Stomach (tissue), 9 donors: ENCODE results near the gene NAV2. TPM values are rescaled to one million over a fixed set of nuclear protein-coding genes. Genes with fewer than 3 reads are reported as not detected.
A peak's percentile ranks its signal among the peaks of the same experiment; 100 is the strongest.

Experiments used
- DNase-seq, 2 donors: peaks; one replicate each; pipeline versions ENCODE4 v3.0.0 to v3.0.0-alpha.2; 2013 to 2019
- H3K27ac ChIP-seq, 5 donors: fragments of 200-600 bp in 4 of 5; sonication (generic) in 4 of 5; one replicate each; pipeline ENCODE4 v1.5.1; 2013 to 2019; ENCODE audit warnings: mild to moderate bottlenecking in 1 of 5, moderate library complexity in 1 of 5
- H3K27me3 ChIP-seq, 3 donors: fragments of 200-600 bp; sonication (generic); one replicate each; pipeline ENCODE4 v1.5.1; 2017 to 2019; ENCODE audit warnings: mixed run types in 1 of 3
- H3K36me3 ChIP-seq, 4 donors: fragments of 200-600 bp; sonication (generic); 1 replicate in 3 of 4; 2 replicates in 1 of 4; pipeline ENCODE4 v1.5.1; 2016 to 2019
- H3K4me1 ChIP-seq, 4 donors: fragments of 200-600 bp; sonication (generic); one replicate each; pipeline ENCODE4 v1.5.1; 2016 to 2019
- H3K4me3 ChIP-seq, 4 donors: fragments of 200-600 bp; sonication (generic) in 3 of 4; one replicate each; pipeline ENCODE4 v1.5.1; 2016 to 2019; ENCODE audit warnings: mild to moderate bottlenecking in 1 of 4
- H3K9me3 ChIP-seq, 4 donors: fragments of 200-600 bp; sonication (generic); one replicate each; pipeline ENCODE4 v1.5.1; 2016 to 2019
- CTCF ChIP-seq, 7 experiments: fragments of 450-650 bp in 4 of 7; fragments of 200-600 bp in 3 of 7; sonication (generic) in 3 of 7; IDR thresholded peaks; one replicate each; pipeline ENCODE4 v1.5.1; 2016 to 2019; ENCODE audit warnings: antibody characterized with exemption in 7 of 7, control low read depth in 2 of 7, mild to moderate bottlenecking in 1 of 7
- EP300 ChIP-seq: sonication (generic); formaldehyde crosslinking; IDR thresholded peaks from one replicate; pipeline ENCODE4 v1.6.1; 2017; ENCODE audit warnings: antibody characterized with exemption
- POLR2A ChIP-seq, 4 donors: fragments of 450-650 bp; IDR thresholded peaks; one replicate each; pipeline ENCODE4 v1.6.1; 2016; ENCODE audit warnings: antibody characterized with exemption in 4 of 4, control low read depth in 2 of 4, mild to moderate bottlenecking in 1 of 4, moderate library complexity in 1 of 4
- POLR2AphosphoS5 ChIP-seq, 3 donors: sonication (generic); formaldehyde crosslinking; IDR thresholded peaks; one replicate each; pipeline ENCODE4 v1.6.1; 2016; ENCODE audit warnings: antibody characterized with exemption in 3 of 3
- WGBS, 5 donors: extraction: QIAGEN DNeasy Blood & Tissue Kit in 3 of 5; methylation state at CpG; one replicate each; pipeline versions ENCODE4 v1.1.5 to v1.1.7; 2013 to 2018; 5-methylcytosine and 5-hydroxymethylcytosine counted together
- intact Hi-C: fragments of 100-400 bp; cut with DNase I; formaldehyde crosslinking; loops from one replicate; pipeline ENCODE4 v1.15.1; 2023; ENCODE audit warnings: low total_unique reads
- polyA plus RNA-seq, 3 donors: library from polyadenylated mRNA; stranded (reverse); fragments of 200-250 nt; gene quantifications; one replicate each; pipeline ENCODE4 v1.2.3, GENCODE V29; 2013
- small RNA-seq, 4 donors: library from RNA; depleted of rRNA; stranded (forward); fragments of <200 nt; gene quantifications; one replicate each; pipeline ENCODE3, GENCODE V24; 2016
- total RNA-seq, 5 donors: library from RNA; depleted of rRNA; stranded (reverse); fragments of >200 nt; gene quantifications; one replicate each; pipeline versions ENCODE4 v1.1.0 to v1.2.3, GENCODE V29; 2014 to 2016
- donor health status: healthy with polysubstance abuse.
- donor health status: Bipolar disorder and iron deficiency.
- donor health status: healthy.

NAV2 gene
- total and polyA plus RNA-seq, 8 donors: 1.8 to 92.4 (median 7.9) TPM

GRCh38 chr11:20163783-20164481 is 451.3 kb downstream of the NAV2 start:
- Histone ChIP-seq H3K27me3 (peaks cover 28 to 98% (median 74%) of the 10 kb centered on the region in 3 donors), H3K36me3 (no peaks in the 10 kb centered on the region), H3K4me3 (peak overlapping the region; percentile 9 to 42 (median 20)), H3K4me1 (peaks cover 9 to 26% (median 14%) of the 10 kb centered on the region in 4 donors), H3K27ac (no peak overlapping the region), H3K9me3 (peaks cover 0 to 11% (median 2%) of the 10 kb centered on the region in 4 donors)
- TF ChIP-seq POLR2A (IDR thresholded peaks at IDR 0.05): no peak
- TF ChIP-seq EP300: no peak
- no peak for TF ChIP-seq CTCF (IDR thresholded peaks at IDR 0.05)
- TF ChIP-seq POLR2AphosphoS5 (IDR thresholded peaks at IDR 0.05): no peak
- WGBS, 5 donors: 7 to 12% (median 8%) methylated on average over 17 to 26 of the region's 26 CpGs
- DNase-seq: no peak
- intact Hi-C loops: no loop called here

Small RNAs within 50 kb of the gene (small RNA-seq; reads per million reads assigned to genes)
- gene MIR4694: 0 reads per million in 4 donors
